Right atrium auricular region (tissue), 2 donors: ENCODE measurements around the gene IZUMO2. TPM values are rescaled to one million over a fixed set of nuclear protein-coding genes. Genes with fewer than 3 reads are reported as not detected.

Source experiments
- DNase-seq: peaks from one replicate; pipeline ENCODE4 v3.0.0-alpha.2; 2019; ENCODE audit warnings: low spot score
- H3K27ac ChIP-seq, 2 donors: fragments of 200-600 bp; sonication (generic); 1 replicate in 1 of 2; 2 replicates in 1 of 2; pipeline ENCODE4 v1.5.1; 2016 to 2019
- H3K27me3 ChIP-seq, 2 donors: fragments of 200-600 bp; sonication (generic); one replicate each; pipeline versions ENCODE4 v1.5.1 to v1.6.0; 2017 to 2019
- H3K36me3 ChIP-seq: fragments of 200-600 bp; sonication (generic); one replicate; pipeline ENCODE4 v1.5.1; 2016
- H3K4me1 ChIP-seq, 2 donors: fragments of 200-600 bp; sonication (generic); one replicate each; pipeline versions ENCODE4 v1.5.1 to v1.6.0; 2017 to 2019
- H3K4me3 ChIP-seq, 2 donors: fragments of 200-600 bp; sonication (generic); 1 replicate in 1 of 2; 2 replicates in 1 of 2; pipeline ENCODE4 v1.5.1; 2017 to 2019; ENCODE audit warnings: mild to moderate bottlenecking in 1 of 2, moderate library complexity in 1 of 2
- H3K9me3 ChIP-seq, 2 donors: fragments of 200-600 bp; sonication (generic); one replicate each; pipeline ENCODE4 v1.5.1; 2019
- CTCF ChIP-seq, 2 donors: fragments of 200-600 bp; sonication (generic); IDR thresholded peaks; one replicate each; pipeline ENCODE4 v1.5.1; 2019; ENCODE audit warnings: antibody characterized with exemption in 2 of 2
- total RNA-seq, 2 donors: library from RNA; depleted of rRNA; stranded (reverse); fragments of >200 nt; gene quantifications; one replicate each; pipeline ENCODE4 v1.1.0, GENCODE V29; 2016

Gene IZUMO2
- total RNA-seq, 2 donors from 2014 or later = not detected

- TF ChIP-seq CTCF (IDR thresholded peaks at IDR 0.05) = no peak
- no peaks in the 10 kb centered on the region for H3K9me3 ChIP-seq
- no peaks in the 10 kb centered on the region for H3K27me3 ChIP-seq
These were observed 11.2 kb upstream of the IZUMO2 start for GRCh38 chr19:50174100-50174793.

DNA sequence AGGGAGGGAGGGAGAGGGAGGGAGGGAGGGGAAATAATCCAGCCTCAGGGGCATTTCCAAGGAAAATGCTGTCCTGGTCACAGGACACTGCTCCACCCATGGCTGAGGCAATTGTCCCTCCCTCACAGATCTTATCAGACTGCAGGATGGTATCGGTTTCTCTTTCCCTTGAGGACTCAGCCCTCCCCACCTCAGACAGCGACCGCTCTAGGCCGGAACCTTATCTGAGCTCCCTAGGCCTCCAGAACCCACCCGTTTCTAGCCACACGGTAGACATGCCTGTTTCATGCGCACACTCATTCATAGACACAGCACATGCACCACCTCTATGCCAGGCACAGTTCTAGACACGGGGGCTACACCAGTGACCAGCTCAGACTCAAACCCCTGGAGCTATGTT, 10.0 kb upstream of the IZUMO2 start:
- Histone ChIP-seq H3K27ac (no peak overlapping the region), H3K4me1 (no peaks in the 10 kb centered on the region), H3K4me3 (no peak overlapping the region), H3K36me3 (no peaks in the 10 kb centered on the region), H3K9me3 (no peaks in the 10 kb centered on the region), H3K27me3 (no peaks in the 10 kb centered on the region)
- no peak for DNase-seq
- no peak for TF ChIP-seq CTCF (IDR thresholded peaks at IDR 0.05)

More at GRCh38 chr19:50174100-50174793, 11.2 kb upstream of the IZUMO2 start:
- no peak overlapping the region for H3K4me3 ChIP-seq
- H3K27ac ChIP-seq = no peak overlapping the region
- H3K4me1 ChIP-seq = no peaks in the 10 kb centered on the region
- H3K36me3 ChIP-seq = no peaks in the 10 kb centered on the region
- DNase-seq = no peak

DNA sequence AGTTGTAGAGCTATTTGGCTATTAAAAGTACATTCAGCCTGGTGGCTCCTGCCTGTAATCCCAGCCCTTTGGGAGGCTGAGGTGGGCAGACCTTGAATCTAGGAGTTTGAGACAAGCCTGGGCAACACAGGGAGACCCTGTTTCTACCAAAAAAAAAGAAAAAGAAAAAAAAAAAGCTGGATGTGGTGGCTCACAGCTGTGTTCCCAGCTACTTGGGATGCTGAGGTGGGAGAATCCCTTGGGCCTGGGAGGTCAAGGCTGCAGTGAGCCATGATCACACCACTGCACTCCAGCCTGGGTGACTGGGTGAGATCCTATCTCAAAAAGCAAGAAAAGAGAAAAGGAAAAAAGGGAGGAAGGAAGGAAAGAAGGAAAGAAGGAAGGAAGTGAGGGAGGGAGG, 9.6 kb upstream of the IZUMO2 start:
- no peaks in the 10 kb centered on the region for H3K36me3 ChIP-seq
- H3K4me3 ChIP-seq = no peak overlapping the region
- no peak for TF ChIP-seq CTCF (IDR thresholded peaks at IDR 0.05)
- H3K9me3 ChIP-seq = no peaks in the 10 kb centered on the region
- H3K4me1 ChIP-seq = no peaks in the 10 kb centered on the region
- DNase-seq = no peak
- H3K27ac ChIP-seq = no peak overlapping the region
- no peaks in the 10 kb centered on the region for H3K27me3 ChIP-seq

DNA sequence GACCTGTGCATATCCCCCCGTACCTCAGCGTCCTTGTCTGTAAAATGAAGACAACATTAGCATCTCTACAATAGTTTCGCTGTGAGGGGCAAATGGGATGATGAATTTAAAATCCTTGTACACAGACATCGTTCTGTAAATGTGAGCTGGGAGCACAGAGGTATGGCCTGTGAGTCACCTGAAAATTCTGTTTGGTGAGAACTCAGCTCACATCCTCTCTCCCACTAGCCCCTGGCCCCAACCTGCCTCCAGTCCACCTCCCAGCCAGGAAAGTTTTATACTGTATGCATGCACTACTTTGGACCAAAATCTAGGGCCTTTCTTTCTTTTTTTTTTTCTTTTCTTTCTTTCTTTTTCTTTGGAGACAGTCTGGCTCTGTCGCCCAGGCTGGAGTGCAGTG, 8.7 kb upstream of the IZUMO2 start:
- no peak overlapping the region for H3K4me3 ChIP-seq
- no peaks in the 10 kb centered on the region for H3K27me3 ChIP-seq
- H3K4me1 ChIP-seq = no peaks in the 10 kb centered on the region
- no peaks in the 10 kb centered on the region for H3K9me3 ChIP-seq
- TF ChIP-seq CTCF (IDR thresholded peaks at IDR 0.05) = no peak
- no peak for DNase-seq
- no peaks in the 10 kb centered on the region for H3K36me3 ChIP-seq
- no peak overlapping the region for H3K27ac ChIP-seq

- no peaks in the 10 kb centered on the region for H3K27me3 ChIP-seq
- DNase-seq = no peak
These were observed 4.2 kb upstream of the IZUMO2 start for GRCh38 chr19:50167314-50167721.

More at GRCh38 chr19:50167314-50167721, 4.2 kb upstream of the IZUMO2 start:
- Histone ChIP-seq H3K27ac (no peak overlapping the region), H3K4me1 (no peaks in the 10 kb centered on the region), H3K9me3 (no peaks in the 10 kb centered on the region), H3K36me3 (no peaks in the 10 kb centered on the region), H3K4me3 (no peak overlapping the region)
- TF ChIP-seq CTCF (IDR thresholded peaks at IDR 0.05) = no peak
